Measurements from ENCODE around the gene MAD1L1. TPM values are rescaled to one million over a fixed set of nuclear protein-coding genes. Genes with fewer than 3 reads are reported as not detected.

Gene MAD1L1
- total RNA-seq, 1 donor from 2014 or later = 32.3 TPM

GRCh38 chr7:1959305-1959704 lies 273.4 kb downstream of the MAD1L1 start:
- H3K9ac ChIP-seq (ENCODE audit: low read length) = no peak overlapping the region
- Mint-ChIP-seq H3K36me3 (ENCODE audit: low read depth, unreplicated experiment) (peaks cover 40% of the 10 kb centered on the region), H3K27ac (ENCODE audit: unreplicated experiment) (no peak overlapping the region), H3K27me3 (ENCODE audit: low read depth, unreplicated experiment) (peaks cover 7% of the 10 kb centered on the region), H3K4me3 (ENCODE audit: unreplicated experiment) (no peak overlapping the region), H3K9me3 (ENCODE audit: unreplicated experiment) (peaks cover 20% of the 10 kb centered on the region), H3K4me1 (ENCODE audit: low read depth, unreplicated experiment) (peaks cover 4% of the 10 kb centered on the region)
- FAIRE-seq (no peak), DNase-seq (ENCODE audit: low read depth) (no peak)
- TF ChIP-seq EZH2 (IDR thresholded peaks at IDR 0.05; ENCODE audit: insufficient read depth, low read length) = no peak
- no peaks in the 10 kb centered on the region for H3K27me3 ChIP-seq (ENCODE audit: insufficient read depth, low read length)
- no peak overlapping the region for H3K4me2 ChIP-seq (ENCODE audit: low read length)
- H3K36me3 ChIP-seq (ENCODE audit: insufficient read depth, low read length) = no peaks in the 10 kb centered on the region
- H2AFZ ChIP-seq (ENCODE audit: low read depth, low read length) = no peak overlapping the region
- no peak overlapping the region for H3K27ac ChIP-seq (ENCODE audit: low read depth, low read length)
- peaks cover 12% of the 10 kb centered on the region for H3K9me3 ChIP-seq (ENCODE audit: insufficient read depth, low read depth, low read length)
- H3K79me2 ChIP-seq (ENCODE audit: insufficient read depth, low read length) = no peaks in the 10 kb centered on the region
- no peak overlapping the region for H3K4me3 ChIP-seq (ENCODE audit: insufficient read depth, low read depth, low read length)
- peaks cover 6% of the 10 kb centered on the region for H3K4me1 ChIP-seq (ENCODE audit: insufficient read depth, low read length)
- no peaks in the 10 kb centered on the region for H4K20me1 ChIP-seq (ENCODE audit: insufficient read depth, low read length)

GRCh38 chr7:1957471-1958225 lies 275.1 kb downstream of the MAD1L1 start:
- Histone ChIP-seq H3K36me3 (ENCODE audit: insufficient read depth, low read length) (no peaks in the 10 kb centered on the region), H3K4me1 (ENCODE audit: insufficient read depth, low read length) (peaks cover 6% of the 10 kb centered on the region), H3K9me3 (ENCODE audit: insufficient read depth, low read depth, low read length) (peaks cover 1% of the 10 kb centered on the region), H4K20me1 (ENCODE audit: insufficient read depth, low read length) (no peaks in the 10 kb centered on the region), H3K4me3 (ENCODE audit: insufficient read depth, low read depth, low read length) (no peak overlapping the region), H3K27me3 (ENCODE audit: insufficient read depth, low read length) (no peaks in the 10 kb centered on the region), H3K27ac (ENCODE audit: low read depth, low read length) (no peak overlapping the region), H2AFZ (ENCODE audit: low read depth, low read length) (no peak overlapping the region), H3K79me2 (ENCODE audit: insufficient read depth, low read length) (no peaks in the 10 kb centered on the region), H3K4me2 (ENCODE audit: low read length) (no peak overlapping the region), H3K9ac (ENCODE audit: low read length) (no peak overlapping the region)
- Mint-ChIP-seq H3K4me1 (ENCODE audit: low read depth, unreplicated experiment) (peaks cover 4% of the 10 kb centered on the region), H3K27me3 (ENCODE audit: low read depth, unreplicated experiment) (peaks cover 7% of the 10 kb centered on the region), H3K4me3 (ENCODE audit: unreplicated experiment) (no peak overlapping the region), H3K36me3 (ENCODE audit: low read depth, unreplicated experiment) (peaks cover 33% of the 10 kb centered on the region), H3K9me3 (ENCODE audit: unreplicated experiment) (peaks cover 13% of the 10 kb centered on the region), H3K27ac (ENCODE audit: unreplicated experiment) (no peak overlapping the region)
- TF ChIP-seq EZH2 (IDR thresholded peaks at IDR 0.05; ENCODE audit: insufficient read depth, low read length) (no peak), CTCF (IDR thresholded peaks at IDR 0.05; ENCODE audit: insufficient read depth, low read depth, low read length) (no peak)
- DNase-seq (ENCODE audit: low read depth) (no peak), FAIRE-seq (no peak)

- no peak overlapping the region for H3K27ac Mint-ChIP-seq (ENCODE audit: unreplicated experiment)
- Histone ChIP-seq H3K4me2 (ENCODE audit: low read length) (no peak overlapping the region), H3K4me1 (ENCODE audit: insufficient read depth, low read length) (peaks cover 6% of the 10 kb centered on the region), H3K27ac (ENCODE audit: low read depth, low read length) (no peak overlapping the region), H3K9me3 (ENCODE audit: insufficient read depth, low read depth, low read length) (no peaks in the 10 kb centered on the region), H3K4me3 (ENCODE audit: insufficient read depth, low read depth, low read length) (no peak overlapping the region), H2AFZ (ENCODE audit: low read depth, low read length) (no peak overlapping the region), H3K9ac (ENCODE audit: low read length) (no peak overlapping the region), H3K36me3 (ENCODE audit: insufficient read depth, low read length) (no peaks in the 10 kb centered on the region), H3K27me3 (ENCODE audit: insufficient read depth, low read length) (no peaks in the 10 kb centered on the region), H3K79me2 (ENCODE audit: insufficient read depth, low read length) (no peaks in the 10 kb centered on the region), H4K20me1 (ENCODE audit: insufficient read depth, low read length) (peaks cover under 1% of the 10 kb centered on the region)
- H3K4me1 Mint-ChIP-seq (ENCODE audit: low read depth, unreplicated experiment) = peaks cover 4% of the 10 kb centered on the region
- no peak for TF ChIP-seq EZH2 (IDR thresholded peaks at IDR 0.05; ENCODE audit: insufficient read depth, low read length)
- TF ChIP-seq CTCF (IDR thresholded peaks at IDR 0.05; ENCODE audit: insufficient read depth, low read depth, low read length) = no peak
- peaks cover 7% of the 10 kb centered on the region for H3K27me3 Mint-ChIP-seq (ENCODE audit: low read depth, unreplicated experiment)
- H3K4me3 Mint-ChIP-seq (ENCODE audit: unreplicated experiment) = no peak overlapping the region
- no peak for DNase-seq (ENCODE audit: low read depth)
- peaks cover 28% of the 10 kb centered on the region for H3K36me3 Mint-ChIP-seq (ENCODE audit: low read depth, unreplicated experiment)
- peaks cover 5% of the 10 kb centered on the region for H3K9me3 Mint-ChIP-seq (ENCODE audit: unreplicated experiment)
- no peak for FAIRE-seq
Measured at GRCh38 chr7:1956611-1957470, 275.9 kb downstream of the MAD1L1 start.
